8988T (cell line): ENCODE results near the gene FAM13C.

ENCODE experiments used
- DNase-seq: peaks from one replicate; pipeline ENCODE4 v3.0.0; 2011

The FAM13C gene

GRCh38 chr10:59312247-59312646 lies 50.1 kb downstream of the FAM13C start:
- DNase-seq, result no peak

- no peak for DNase-seq
Observed at GRCh38 chr10:59311025-59311424, 51.3 kb downstream of the FAM13C start.

- DNase-seq, result no peak
Observed at GRCh38 chr10:59310324-59310914, 51.9 kb downstream of the FAM13C start.

GRCh38 chr10:59304521-59305097 lies 57.7 kb downstream of the FAM13C start:
- no peak for DNase-seq

- DNase-seq, result no peak
Observed at GRCh38 chr10:59303018-59303417, 59.3 kb downstream of the FAM13C start.

- DNase-seq, result no peak
Observed at GRCh38 chr10:59302381-59302780, 60.0 kb downstream of the FAM13C start.

GRCh38 chr10:59301067-59301754 lies 61.1 kb downstream of the FAM13C start:
- DNase-seq, result no peak

- DNase-seq, result no peak
Observed at GRCh38 chr10:59300386-59300785, 62.0 kb downstream of the FAM13C start.

GRCh38 chr10:59299933-59300332 lies 62.4 kb downstream of the FAM13C start:
- DNase-seq, result no peak

GRCh38 chr10:59290448-59290847 lies 71.9 kb downstream of the FAM13C start:
- no peak for DNase-seq

- no peak for DNase-seq
Observed at GRCh38 chr10:59289853-59290252, 72.5 kb downstream of the FAM13C start.

- DNase-seq, result no peak
Observed at GRCh38 chr10:59287587-59288255, 74.6 kb downstream of the FAM13C start.

GRCh38 chr10:59285848-59286247 lies 76.5 kb downstream of the FAM13C start:
- no peak for DNase-seq

- no peak for DNase-seq
Observed at GRCh38 chr10:59285073-59285472, 77.3 kb downstream of the FAM13C start.

GRCh38 chr10:59284118-59284975 lies 78.0 kb downstream of the FAM13C start:
- DNase-seq, result no peak

- DNase-seq, result no peak
Observed at GRCh38 chr10:59283456-59284091, 78.8 kb downstream of the FAM13C start.

GRCh38 chr10:59281861-59282260 lies 80.5 kb downstream of the FAM13C start:
- DNase-seq, result no peak

GRCh38 chr10:59279991-59280505 lies 82.3 kb downstream of the FAM13C start:
- DNase-seq, result no peak

GRCh38 chr10:59279476-59279875 lies 82.9 kb downstream of the FAM13C start:
- DNase-seq, result no peak

GRCh38 chr10:59276919-59277318 lies 85.4 kb downstream of the FAM13C start:
- DNase-seq, result no peak

- DNase-seq, result no peak
Observed at GRCh38 chr10:59276133-59276532, 86.2 kb downstream of the FAM13C start.

GRCh38 chr10:59273445-59273844 lies 88.9 kb downstream of the FAM13C start:
- DNase-seq, result no peak
